Measurements from ENCODE around the gene MAGI2. TPM values are rescaled to one million over a fixed set of nuclear protein-coding genes. Genes with fewer than 3 reads are reported as not detected.

MAGI2 gene
- total RNA-seq, 4 donors from 2014 or later = 0.98 to 4.8 (median 2.5) TPM

DNA sequence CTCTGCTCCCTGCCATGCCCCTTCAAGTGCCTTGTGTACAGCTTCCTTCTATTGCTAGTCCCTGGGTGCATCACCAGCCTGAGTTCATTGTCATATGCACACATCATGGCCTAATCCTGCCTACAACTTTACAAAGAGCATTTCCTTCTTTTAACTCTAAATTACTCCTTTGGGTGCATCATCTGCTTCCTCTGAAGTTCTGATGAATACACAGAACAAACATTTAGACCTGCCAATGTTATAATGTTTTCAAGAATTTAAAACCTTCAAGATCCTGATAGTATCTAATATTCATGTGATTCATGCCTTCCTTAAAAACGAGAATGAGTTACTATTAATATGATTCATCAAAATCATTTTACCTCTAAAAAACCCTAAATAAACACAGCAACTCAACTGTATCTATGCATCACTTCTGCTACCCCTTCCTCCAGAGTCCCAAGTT lies 357.1 kb downstream of the MAGI2 start:
- 22% methylated on average over 1 of the region's 1 CpG for WGBS
- H3K27ac ChIP-seq = no peak overlapping the region
- TF ChIP-seq EP300 (IDR thresholded peaks at IDR 0.05) = no peak
- no peak for TF ChIP-seq POLR2A (IDR thresholded peaks at IDR 0.05)
- no peak for TF ChIP-seq CTCF (IDR thresholded peaks at IDR 0.05)
- TF ChIP-seq POLR2AphosphoS5 (IDR thresholded peaks at IDR 0.05) = no peak
- no peaks in the 10 kb centered on the region for H3K27me3 ChIP-seq
- no peaks in the 10 kb centered on the region for H3K4me1 ChIP-seq
- no peaks in the 10 kb centered on the region for H3K9me3 ChIP-seq
- no peaks in the 10 kb centered on the region for H3K36me3 ChIP-seq
- DNase-seq (ENCODE audit: low spot score in 2 of 2) = no peak
- H3K4me3 ChIP-seq = no peak overlapping the region

GRCh38 chr7:79093421-79093820 lies 360.0 kb downstream of the MAGI2 start:
- DNase-seq (ENCODE audit: low spot score in 2 of 2) = no peak
- Histone ChIP-seq H3K4me3 (no peak overlapping the region), H3K4me1 (no peaks in the 10 kb centered on the region), H3K27me3 (no peaks in the 10 kb centered on the region), H3K36me3 (no peaks in the 10 kb centered on the region), H3K9me3 (no peaks in the 10 kb centered on the region), H3K27ac (no peak overlapping the region)
- TF ChIP-seq EP300 (IDR thresholded peaks at IDR 0.05) = no peak
- no peak for TF ChIP-seq POLR2A (IDR thresholded peaks at IDR 0.05)
- TF ChIP-seq CTCF (IDR thresholded peaks at IDR 0.05) = no peak
- no peak for TF ChIP-seq POLR2AphosphoS5 (IDR thresholded peaks at IDR 0.05)

- no peaks in the 10 kb centered on the region for H3K9me3 ChIP-seq
- WGBS = 66% methylated on average over 2 of the region's 2 CpGs
Measured at GRCh38 chr7:79091661-79092060, 361.8 kb downstream of the MAGI2 start.

GRCh38 chr7:79091011-79091410 lies 362.5 kb downstream of the MAGI2 start:
- Histone ChIP-seq H3K4me1 (no peaks in the 10 kb centered on the region), H3K36me3 (no peaks in the 10 kb centered on the region), H3K27me3 (no peaks in the 10 kb centered on the region), H3K9me3 (peaks cover under 1% of the 10 kb centered on the region), H3K27ac (no peak overlapping the region), H3K4me3 (no peak overlapping the region)
- DNase-seq (ENCODE audit: low spot score in 2 of 2) = no peak
- WGBS = 70% methylated on average over 4 of the region's 4 CpGs
- TF ChIP-seq POLR2AphosphoS5 (IDR thresholded peaks at IDR 0.05) = no peak
- TF ChIP-seq CTCF (IDR thresholded peaks at IDR 0.05) = no peak
- TF ChIP-seq EP300 (IDR thresholded peaks at IDR 0.05) = no peak
- TF ChIP-seq POLR2A (IDR thresholded peaks at IDR 0.05) = no peak

More at GRCh38 chr7:79091661-79092060, 361.8 kb downstream of the MAGI2 start:
- no peak overlapping the region for H3K4me3 ChIP-seq
- H3K27me3 ChIP-seq = no peaks in the 10 kb centered on the region
- no peaks in the 10 kb centered on the region for H3K36me3 ChIP-seq
- TF ChIP-seq POLR2A (IDR thresholded peaks at IDR 0.05) (no peak), EP300 (IDR thresholded peaks at IDR 0.05) (no peak), POLR2AphosphoS5 (IDR thresholded peaks at IDR 0.05) (no peak), CTCF (IDR thresholded peaks at IDR 0.05) (no peak)
- DNase-seq (ENCODE audit: low spot score in 2 of 2) = no peak
- no peaks in the 10 kb centered on the region for H3K4me1 ChIP-seq
- no peak overlapping the region for H3K27ac ChIP-seq

DNA sequence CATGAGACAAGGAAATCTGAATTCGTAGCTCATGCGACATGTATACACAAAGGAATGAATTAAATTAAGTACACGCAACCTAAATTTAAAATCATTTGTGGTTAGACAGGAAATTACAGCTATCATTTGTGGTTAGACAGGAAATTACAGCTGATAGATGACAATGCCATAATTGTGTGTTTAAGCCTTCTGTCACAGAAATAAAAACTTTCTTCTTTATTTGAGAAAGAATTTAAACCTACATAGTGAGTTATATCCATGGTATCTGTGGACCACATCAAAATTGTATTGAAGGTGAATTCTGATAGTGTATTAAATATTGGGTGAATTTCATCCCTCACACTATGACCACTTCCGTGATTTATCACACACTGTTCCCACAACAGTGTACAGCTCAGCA lies 362.9 kb downstream of the MAGI2 start:
- Histone ChIP-seq H3K36me3 (no peaks in the 10 kb centered on the region), H3K4me1 (no peaks in the 10 kb centered on the region), H3K27ac (no peak overlapping the region), H3K4me3 (no peak overlapping the region), H3K9me3 (peaks cover 5% of the 10 kb centered on the region), H3K27me3 (no peaks in the 10 kb centered on the region)
- DNase-seq (ENCODE audit: low spot score in 2 of 2) = no peak
- no peak for TF ChIP-seq POLR2A (IDR thresholded peaks at IDR 0.05)
- no peak for TF ChIP-seq CTCF (IDR thresholded peaks at IDR 0.05)
- no peak for TF ChIP-seq POLR2AphosphoS5 (IDR thresholded peaks at IDR 0.05)
- no peak for TF ChIP-seq EP300 (IDR thresholded peaks at IDR 0.05)
- WGBS = 56% methylated on average over 4 of the region's 4 CpGs

Data from suprapubic skin (tissue), 4 donors.